TTC549 (cell line): ENCODE results near the gene KIF13A.
"Not testable (repeated sequence)": the region's sequence is repeated elsewhere in the genome, so short reads cannot be mapped to it uniquely, and the experiment has no call there.

Experiments
- FAIRE-seq: peaks from 2 replicates; lab custom pipeline; 2012; peaks lifted over from hg19 to GRCh38; lab: Jason Lieb, UNC

The KIF13A gene

GRCh38 chr6:17987447-17987696 lies at the start of gene KIF13A:
TSS of gene KIF13A (minus strand) at chr6:17987635. CDS start at chr6:17987463, 172 bp downstream.
- FAIRE-seq = no peak

GRCh38 chr6:18036781-18037180 lies 49.3 kb upstream of the KIF13A start:
- no peak for FAIRE-seq

GRCh38 chr6:18035330-18035854 lies 48.0 kb upstream of the KIF13A start:
- no peak for FAIRE-seq

GRCh38 chr6:18034798-18035202 lies 47.4 kb upstream of the KIF13A start:
- FAIRE-seq = no peak

- no peak for FAIRE-seq
Measured at GRCh38 chr6:18031680-18032256, 44.3 kb upstream of the KIF13A start.

GRCh38 chr6:18031189-18031588 lies 43.8 kb upstream of the KIF13A start:
- FAIRE-seq = no peak

- no peak for FAIRE-seq
Measured at GRCh38 chr6:18028332-18028731, 40.9 kb upstream of the KIF13A start.

GRCh38 chr6:18025596-18025995 lies 38.2 kb upstream of the KIF13A start:
- no peak for FAIRE-seq

GRCh38 chr6:18024876-18025275 lies 37.4 kb upstream of the KIF13A start:
- FAIRE-seq = no peak

- FAIRE-seq = no peak
Measured at GRCh38 chr6:18023891-18024290, 36.5 kb upstream of the KIF13A start.

GRCh38 chr6:18022398-18023231 lies 35.2 kb upstream of the KIF13A start:
- no peak for FAIRE-seq

- FAIRE-seq = no peak
Measured at GRCh38 chr6:18021166-18021850, 33.9 kb upstream of the KIF13A start.

GRCh38 chr6:18020545-18020944 lies 33.1 kb upstream of the KIF13A start:
- FAIRE-seq = not testable (repeated sequence)

GRCh38 chr6:18019539-18020534 lies 32.4 kb upstream of the KIF13A start:
- no peak for FAIRE-seq

GRCh38 chr6:18019133-18019532 lies 31.7 kb upstream of the KIF13A start:
- FAIRE-seq = not testable (repeated sequence)

GRCh38 chr6:18016698-18017097 lies 29.3 kb upstream of the KIF13A start:
- FAIRE-seq = no peak

- FAIRE-seq = no peak
Measured at GRCh38 chr6:18016133-18016532, 28.7 kb upstream of the KIF13A start.

- FAIRE-seq = no peak
Measured at GRCh38 chr6:18011287-18011686, 23.9 kb upstream of the KIF13A start.

- FAIRE-seq = not testable (repeated sequence)
Measured at GRCh38 chr6:18010540-18010939, 23.1 kb upstream of the KIF13A start.

- FAIRE-seq = no peak
Measured at GRCh38 chr6:18004256-18004985, 17.0 kb upstream of the KIF13A start.

- FAIRE-seq = no peak
Measured at GRCh38 chr6:17999425-17999824, 12.0 kb upstream of the KIF13A start.
